Stimulated activated naive CD8-positive, alpha-beta T cell treated with anti-CD3 and anti-CD28 coated beads, Interleukin-15, Interleukin-2, amounts not matched to agents 100 ng/mL and 50 ng/mL, for 24 hours (primary cell): Measurements from ENCODE around the gene PDE4D.
"Not testable (repeated sequence)": the region's sequence is repeated elsewhere in the genome, so short reads cannot be mapped to it uniquely, and the experiment has no call there.

ENCODE experiments used
- H3K27ac Mint-ChIP-seq: one replicate; pipeline ENCODE4 v1.8.0; 2021; ENCODE audit warnings: mild to moderate bottlenecking, mixed read lengths
- H3K27me3 Mint-ChIP-seq: one replicate; pipeline ENCODE4 v1.8.0; 2021; ENCODE audit warnings: mixed read lengths
- H3K36me3 Mint-ChIP-seq: one replicate; pipeline ENCODE4 v1.8.0; 2021; ENCODE audit warnings: low read depth, mixed read lengths
- H3K4me1 Mint-ChIP-seq: one replicate; pipeline ENCODE4 v1.8.0; 2021; ENCODE audit warnings: low read depth, mixed read lengths
- H3K4me3 Mint-ChIP-seq: one replicate; pipeline ENCODE4 v1.8.0; 2021; ENCODE audit warnings: mild to moderate bottlenecking, mixed read lengths
- H3K9me3 Mint-ChIP-seq: one replicate; pipeline ENCODE4 v1.8.0; 2021; ENCODE audit warnings: mixed read lengths

Gene PDE4D

DNA sequence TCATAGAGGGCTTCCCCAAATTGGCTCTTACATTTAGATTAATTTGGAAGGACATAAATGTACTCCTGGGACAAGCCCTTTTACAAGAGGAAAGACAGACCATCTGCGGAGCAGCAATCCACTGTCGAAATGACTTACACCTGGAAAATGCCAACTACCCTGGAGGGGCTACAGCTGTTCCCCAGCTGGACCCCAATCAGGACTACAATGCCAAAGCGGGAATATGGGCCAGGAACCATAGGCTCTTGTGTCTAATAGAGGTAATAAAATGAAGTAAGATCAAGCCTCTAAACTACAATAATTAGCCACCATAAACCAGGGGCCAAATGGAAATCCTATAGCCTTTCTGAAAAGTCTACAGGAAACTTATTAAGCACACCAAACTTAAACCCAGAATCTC lies 581.3 kb downstream of the PDE4D start:
- no peak overlapping the region for H3K4me3 Mint-ChIP-seq
- no peak overlapping the region for H3K27ac Mint-ChIP-seq

DNA sequence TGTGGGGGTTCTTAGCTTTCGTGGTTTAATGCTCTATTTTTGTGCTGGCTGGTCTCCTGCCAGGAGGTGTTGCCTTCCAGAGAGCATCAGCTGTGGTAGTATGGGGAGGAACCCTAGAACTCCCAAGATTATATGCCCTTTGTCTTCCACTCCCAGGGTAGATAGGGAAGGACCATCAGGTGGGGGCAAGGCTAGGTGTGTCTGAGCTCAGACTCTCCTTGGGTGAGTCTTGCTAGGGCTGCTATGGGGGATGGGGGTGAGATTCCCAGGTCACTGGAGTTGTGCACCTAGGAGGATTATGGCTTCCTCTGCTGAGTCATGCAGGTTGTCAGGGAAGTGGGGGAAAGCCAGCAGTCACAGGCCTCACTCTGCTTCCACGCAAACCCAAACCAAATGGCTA lies 584.8 kb downstream of the PDE4D start:
- not testable (repeated sequence) for H3K27me3 Mint-ChIP-seq, H3K9me3 Mint-ChIP-seq, H3K4me3 Mint-ChIP-seq, H3K27ac Mint-ChIP-seq, H3K4me1 Mint-ChIP-seq, H3K36me3 Mint-ChIP-seq

More for the DNA sequence above, 581.3 kb downstream of the PDE4D start:
- Mint-ChIP-seq H3K9me3 (no peaks in the 10 kb centered on the region), H3K4me1 (no peaks in the 10 kb centered on the region), H3K27me3 (peaks cover 8% of the 10 kb centered on the region), H3K36me3 (no peaks in the 10 kb centered on the region)

DNA sequence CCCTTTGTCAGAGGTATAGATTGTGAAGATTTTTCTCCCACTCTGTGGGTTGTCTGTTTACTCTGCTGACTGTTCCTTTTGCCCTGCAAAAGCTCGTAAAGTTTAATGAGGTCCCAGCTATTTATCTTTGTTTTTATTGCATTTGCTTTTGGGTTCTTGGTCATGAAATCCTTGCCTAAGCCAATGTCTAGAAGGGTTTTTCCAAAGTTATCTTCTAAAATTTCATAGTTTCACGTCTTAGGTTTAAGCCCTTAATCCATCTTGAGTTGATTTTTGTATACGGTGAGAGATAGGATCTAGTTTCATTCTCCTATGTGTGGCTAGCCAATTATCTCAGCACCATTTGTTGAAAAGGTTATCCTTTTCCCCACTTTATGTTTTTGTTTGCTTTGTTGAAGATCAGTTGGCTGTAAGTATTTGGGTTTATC lies 590.2 kb downstream of the PDE4D start:
- not testable (repeated sequence) for H3K27me3 Mint-ChIP-seq, H3K9me3 Mint-ChIP-seq, H3K27ac Mint-ChIP-seq, H3K4me3 Mint-ChIP-seq, H3K4me1 Mint-ChIP-seq, H3K36me3 Mint-ChIP-seq

DNA sequence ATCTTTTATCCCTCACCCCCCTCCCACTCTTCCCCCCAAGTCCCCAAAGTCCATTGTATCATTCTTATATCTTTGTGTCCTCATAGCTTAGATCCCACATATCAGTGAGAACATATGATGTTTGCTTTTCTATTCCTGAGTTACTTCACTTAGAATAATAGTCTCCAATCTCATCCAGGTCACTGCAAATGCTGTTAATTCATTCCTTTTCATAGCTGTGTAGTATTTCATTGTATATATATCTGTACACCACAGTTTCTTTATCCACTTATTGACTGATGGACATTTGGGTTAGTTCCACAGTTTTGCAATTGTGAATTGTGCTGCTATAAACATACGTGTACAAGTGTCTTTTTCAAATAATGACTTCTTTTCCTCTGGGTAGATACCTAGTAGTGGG lies 591.0 kb downstream of the PDE4D start:
- H3K27me3 Mint-ChIP-seq, H3K36me3 Mint-ChIP-seq, H3K27ac Mint-ChIP-seq, H3K4me1 Mint-ChIP-seq, H3K4me3 Mint-ChIP-seq, H3K9me3 Mint-ChIP-seq: not testable (repeated sequence)

DNA sequence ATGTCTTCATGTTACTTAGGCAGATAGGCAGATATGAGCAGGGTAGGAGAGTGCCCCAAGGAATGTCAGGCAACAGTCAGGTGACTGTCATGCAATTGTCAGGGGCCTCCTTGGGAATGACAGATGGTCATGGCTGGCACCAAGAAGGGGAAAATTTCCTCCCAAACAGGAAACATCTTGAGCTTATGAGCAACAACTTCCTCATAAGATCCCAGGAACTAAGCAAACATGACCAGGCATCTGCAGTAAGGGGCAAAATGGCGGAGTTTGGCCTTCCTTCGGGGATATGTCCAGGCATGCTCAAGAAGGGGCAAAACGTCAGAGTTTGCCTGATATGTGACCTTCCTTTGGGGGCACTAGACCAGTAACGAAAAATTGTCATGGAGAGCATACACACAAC lies 591.8 kb downstream of the PDE4D start:
- H3K9me3 Mint-ChIP-seq, result no peaks in the 10 kb centered on the region
- no peak overlapping the region for H3K4me3 Mint-ChIP-seq
- H3K4me1 Mint-ChIP-seq, result peaks cover 7% of the 10 kb centered on the region
- no peaks in the 10 kb centered on the region for H3K27me3 Mint-ChIP-seq
- no peak overlapping the region for H3K27ac Mint-ChIP-seq
- no peaks in the 10 kb centered on the region for H3K36me3 Mint-ChIP-seq

DNA sequence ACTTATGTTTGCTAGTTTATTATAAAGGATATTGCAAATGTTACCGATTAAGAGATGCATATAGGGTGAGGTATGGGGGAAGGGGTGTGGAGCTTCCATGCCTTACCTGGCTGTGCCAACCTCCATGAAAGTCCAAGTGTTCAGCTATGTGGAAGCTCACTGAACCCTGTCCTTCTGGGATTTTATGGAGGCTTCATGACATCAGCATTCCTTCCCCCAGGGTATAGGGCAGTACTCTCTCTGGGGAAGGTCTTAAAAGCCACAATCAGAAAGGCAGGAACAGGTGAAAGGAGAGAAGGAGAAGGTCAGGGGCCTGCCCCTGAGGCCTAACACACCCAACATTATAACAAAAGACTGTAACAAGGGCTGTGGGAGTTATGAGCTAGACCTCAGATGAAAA lies 592.6 kb downstream of the PDE4D start:
- Mint-ChIP-seq H3K4me1 (peaks cover 10% of the 10 kb centered on the region), H3K4me3 (no peak overlapping the region), H3K9me3 (no peaks in the 10 kb centered on the region), H3K27me3 (no peaks in the 10 kb centered on the region), H3K36me3 (no peaks in the 10 kb centered on the region), H3K27ac (no peak overlapping the region)

DNA sequence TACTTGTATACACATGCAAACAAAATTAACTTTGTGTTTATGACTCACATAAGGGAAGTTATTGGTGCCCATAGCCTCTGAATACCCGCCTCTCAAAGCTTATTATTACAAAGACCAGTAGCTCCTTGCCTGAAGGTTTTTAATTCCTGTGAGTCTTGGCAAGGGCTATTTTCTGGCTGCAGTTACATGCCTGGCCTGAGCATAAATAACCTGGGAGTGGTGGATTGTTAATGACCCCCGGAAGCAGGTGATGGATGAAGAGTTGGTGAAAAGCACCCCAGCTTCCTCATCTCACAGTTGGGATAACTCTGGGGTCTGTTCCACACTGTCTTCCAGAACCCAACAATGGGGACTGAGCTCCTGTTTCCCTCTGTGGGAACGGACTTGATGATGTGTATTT lies 594.5 kb downstream of the PDE4D start:
- Mint-ChIP-seq H3K4me3 (no peak overlapping the region), H3K27me3 (no peaks in the 10 kb centered on the region), H3K9me3 (no peaks in the 10 kb centered on the region), H3K36me3 (no peaks in the 10 kb centered on the region), H3K4me1 (peaks cover 10% of the 10 kb centered on the region), H3K27ac (no peak overlapping the region)

DNA sequence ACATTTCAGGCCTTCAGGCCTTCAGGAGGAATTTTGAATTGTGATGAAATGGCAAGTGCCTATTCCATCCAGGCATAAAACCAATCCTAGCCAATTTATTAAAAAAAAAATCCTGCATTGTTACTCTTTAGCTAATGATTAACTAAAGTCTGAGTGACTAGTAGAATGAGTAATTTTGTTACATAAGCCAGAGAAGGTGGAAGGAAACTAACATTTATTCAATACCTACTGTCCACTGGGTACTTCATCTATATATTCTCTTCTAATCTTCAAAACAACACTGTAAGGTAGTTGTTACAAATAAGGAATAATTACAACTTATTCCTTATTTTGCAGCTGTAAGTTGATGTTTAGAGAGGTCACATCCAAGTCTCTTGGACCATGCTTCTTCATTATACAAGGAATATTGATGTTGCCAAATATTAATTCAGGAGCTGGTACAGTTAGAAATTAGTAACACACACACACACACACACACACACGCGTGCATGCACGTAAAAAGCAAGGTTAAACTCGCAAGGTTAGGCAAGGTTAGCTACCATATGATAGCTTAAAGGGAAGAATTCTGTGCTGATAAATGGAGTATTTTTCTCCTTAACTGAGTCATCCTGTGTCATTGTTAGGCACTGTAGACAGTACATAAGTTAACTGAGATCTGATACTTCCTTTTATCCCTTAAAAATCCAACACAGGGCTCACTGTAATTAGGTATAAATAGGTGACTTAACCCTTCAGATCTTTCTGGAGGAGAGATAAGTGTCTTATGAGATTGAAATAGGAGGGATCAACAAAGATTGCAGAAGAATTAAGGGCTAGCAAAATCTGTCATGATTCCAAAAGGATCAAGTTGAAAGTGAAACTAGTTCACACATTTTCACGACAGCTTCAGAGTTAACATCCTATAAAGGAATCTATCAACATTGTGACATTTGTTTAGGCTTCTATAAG lies 596.9 kb downstream of the PDE4D start:
- Mint-ChIP-seq H3K9me3 (no peaks in the 10 kb centered on the region), H3K27me3 (no peaks in the 10 kb centered on the region), H3K4me3 (peak overlapping the region; percentile 4), H3K36me3 (no peaks in the 10 kb centered on the region), H3K27ac (no peak overlapping the region), H3K4me1 (peaks cover 10% of the 10 kb centered on the region)

DNA sequence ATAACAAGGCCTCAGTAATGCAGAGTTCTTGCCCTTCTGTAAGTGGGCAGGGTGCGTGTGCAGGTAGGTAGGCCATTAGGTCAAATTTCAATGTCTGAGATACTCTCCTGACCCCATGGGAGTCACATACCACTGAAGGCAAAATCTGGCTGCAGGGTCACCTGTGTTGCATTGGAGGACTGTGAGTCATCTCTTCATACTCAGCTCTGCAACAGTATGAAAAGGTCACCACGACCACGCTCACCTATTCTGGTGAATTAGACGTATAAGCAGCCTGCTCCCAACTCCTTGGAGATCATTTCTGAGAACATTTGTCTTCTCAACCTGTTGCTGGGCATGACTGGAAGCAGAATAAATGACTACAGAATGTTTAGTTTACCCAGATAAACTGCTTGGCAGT lies 599.8 kb downstream of the PDE4D start:
- Mint-ChIP-seq H3K27me3 (peaks cover 4% of the 10 kb centered on the region), H3K4me1 (peaks cover 10% of the 10 kb centered on the region), H3K27ac (no peak overlapping the region), H3K9me3 (no peaks in the 10 kb centered on the region), H3K4me3 (no peak overlapping the region), H3K36me3 (no peaks in the 10 kb centered on the region)

DNA sequence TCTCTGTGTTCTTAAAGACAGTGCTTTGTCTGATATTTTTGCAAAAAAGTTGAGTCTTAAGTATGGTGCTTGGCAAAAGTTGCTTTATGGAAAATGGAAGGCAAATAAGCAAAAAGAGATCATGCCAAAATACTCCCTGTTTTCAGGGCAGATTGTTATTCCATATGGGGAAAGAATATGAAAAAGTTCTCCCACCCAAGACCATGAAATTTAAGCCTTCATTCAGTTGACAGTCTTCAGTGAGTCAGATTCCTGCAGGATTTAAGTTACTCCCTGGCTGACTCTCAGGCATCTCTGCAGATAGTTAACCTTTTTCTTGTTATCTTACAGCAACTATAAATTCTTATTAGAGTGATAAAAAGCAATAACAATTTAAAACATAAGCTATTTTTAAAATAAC lies 601.6 kb downstream of the PDE4D start:
- no peaks in the 10 kb centered on the region for H3K36me3 Mint-ChIP-seq
- H3K4me1 Mint-ChIP-seq, result peaks cover 5% of the 10 kb centered on the region
- no peak overlapping the region for H3K27ac Mint-ChIP-seq
- H3K4me3 Mint-ChIP-seq, result no peak overlapping the region
- H3K9me3 Mint-ChIP-seq, result no peaks in the 10 kb centered on the region
- peaks cover 4% of the 10 kb centered on the region for H3K27me3 Mint-ChIP-seq

DNA sequence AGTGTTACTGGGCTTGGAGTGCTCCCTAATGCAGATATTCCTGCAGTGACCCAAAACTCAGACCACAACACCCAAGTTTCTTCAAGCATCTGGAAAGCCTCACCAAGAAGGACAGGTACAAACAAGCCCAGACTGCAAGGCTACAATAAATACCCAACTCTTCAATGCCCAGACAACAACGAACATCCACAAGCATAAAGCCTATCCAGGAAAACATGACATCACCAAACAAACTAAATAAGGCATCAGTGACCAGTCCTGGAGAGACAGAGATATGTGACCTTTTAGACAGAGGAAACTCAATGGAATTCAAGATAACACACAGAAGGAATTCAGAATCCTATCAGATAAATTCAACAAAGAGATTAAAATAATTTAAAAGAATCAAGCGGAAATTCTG lies 605.6 kb downstream of the PDE4D start:
- Mint-ChIP-seq H3K36me3 (no peaks in the 10 kb centered on the region), H3K9me3 (no peaks in the 10 kb centered on the region), H3K4me3 (no peak overlapping the region), H3K4me1 (no peaks in the 10 kb centered on the region), H3K27me3 (peaks cover 4% of the 10 kb centered on the region), H3K27ac (no peak overlapping the region)

DNA sequence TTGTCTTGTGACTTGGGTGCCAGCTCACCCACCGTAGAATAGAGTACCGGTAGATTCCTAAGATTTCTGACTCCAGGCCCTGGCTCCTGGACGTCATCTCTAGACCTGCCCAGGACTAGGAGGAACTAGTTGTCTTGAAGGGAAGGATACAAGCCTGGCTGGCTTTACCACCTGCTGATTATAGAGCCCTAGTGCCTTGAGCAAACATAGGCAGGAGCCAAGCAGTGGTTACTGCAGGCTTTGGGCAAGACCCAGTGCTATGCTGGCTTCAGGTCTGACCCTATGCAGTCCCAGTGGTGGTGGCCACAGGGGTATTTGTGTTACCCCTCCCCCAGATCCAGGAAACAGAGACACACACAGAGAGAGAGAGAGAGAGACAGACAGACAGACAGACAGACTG lies 606.2 kb downstream of the PDE4D start:
- Mint-ChIP-seq H3K36me3 (no peaks in the 10 kb centered on the region), H3K27ac (no peak overlapping the region)

DNA sequence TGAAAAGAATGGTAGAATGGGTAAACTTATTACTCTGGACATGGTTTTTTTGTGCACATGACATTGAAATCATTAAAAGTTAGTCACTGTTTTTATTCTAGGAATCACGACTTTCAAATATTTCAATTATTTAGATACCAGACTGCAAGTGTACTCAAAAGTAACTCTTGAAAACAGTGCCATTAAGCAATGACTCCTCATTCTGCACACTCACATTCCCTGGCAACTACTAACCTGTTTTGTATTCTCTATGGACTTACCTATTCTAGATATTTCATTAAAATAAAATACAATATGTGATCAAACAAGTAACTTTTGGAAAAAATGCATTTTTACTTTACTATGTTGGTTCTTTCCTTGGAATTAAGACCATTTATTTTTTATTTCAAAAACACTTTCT lies 607.0 kb downstream of the PDE4D start:
- no peak overlapping the region for H3K27ac Mint-ChIP-seq
- H3K9me3 Mint-ChIP-seq, result no peaks in the 10 kb centered on the region
- no peak overlapping the region for H3K4me3 Mint-ChIP-seq
- peaks cover 4% of the 10 kb centered on the region for H3K27me3 Mint-ChIP-seq
- no peaks in the 10 kb centered on the region for H3K36me3 Mint-ChIP-seq
- no peaks in the 10 kb centered on the region for H3K4me1 Mint-ChIP-seq

More for the DNA sequence above, 606.2 kb downstream of the PDE4D start:
- Mint-ChIP-seq H3K4me3 (no peak overlapping the region), H3K4me1 (no peaks in the 10 kb centered on the region), H3K27me3 (peaks cover 4% of the 10 kb centered on the region), H3K9me3 (no peaks in the 10 kb centered on the region)

DNA sequence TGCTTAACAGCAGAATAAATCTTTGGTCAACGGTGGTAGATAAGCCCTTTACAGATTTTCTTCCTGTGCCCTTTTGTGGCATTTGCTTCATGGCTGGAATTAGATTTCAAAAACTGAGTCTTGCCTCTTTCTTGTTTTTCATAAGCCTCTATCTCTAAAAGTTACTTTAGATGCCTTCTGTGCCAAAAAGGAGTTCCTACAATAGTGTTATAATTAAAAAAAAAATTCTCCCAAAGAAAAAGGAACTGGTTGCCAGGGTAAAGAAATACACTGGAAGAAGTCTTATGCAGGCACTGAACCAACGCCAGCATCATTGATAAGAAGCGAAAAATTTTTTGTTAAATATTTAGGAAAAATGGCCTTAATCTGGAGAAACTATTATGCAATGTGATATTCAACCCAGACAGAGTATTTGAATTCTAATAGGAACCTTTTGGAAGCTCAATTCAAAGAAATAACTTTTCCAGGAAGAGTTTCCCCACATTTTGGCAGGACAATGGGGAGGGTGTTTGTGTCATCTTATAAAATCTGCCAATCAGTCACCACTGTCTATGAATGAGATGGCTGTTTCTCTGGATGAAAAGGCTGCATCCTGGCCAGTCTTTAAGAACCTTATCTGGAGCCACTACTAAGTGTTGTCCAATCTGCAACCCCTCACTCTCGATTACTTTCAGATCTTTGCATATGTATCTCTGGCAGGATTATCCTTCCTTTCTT lies 608.1 kb downstream of the PDE4D start:
- H3K9me3 Mint-ChIP-seq, result no peaks in the 10 kb centered on the region
- no peak overlapping the region for H3K27ac Mint-ChIP-seq
- no peak overlapping the region for H3K4me3 Mint-ChIP-seq
- peaks cover 7% of the 10 kb centered on the region for H3K27me3 Mint-ChIP-seq
- no peaks in the 10 kb centered on the region for H3K4me1 Mint-ChIP-seq
- H3K36me3 Mint-ChIP-seq, result no peaks in the 10 kb centered on the region

DNA sequence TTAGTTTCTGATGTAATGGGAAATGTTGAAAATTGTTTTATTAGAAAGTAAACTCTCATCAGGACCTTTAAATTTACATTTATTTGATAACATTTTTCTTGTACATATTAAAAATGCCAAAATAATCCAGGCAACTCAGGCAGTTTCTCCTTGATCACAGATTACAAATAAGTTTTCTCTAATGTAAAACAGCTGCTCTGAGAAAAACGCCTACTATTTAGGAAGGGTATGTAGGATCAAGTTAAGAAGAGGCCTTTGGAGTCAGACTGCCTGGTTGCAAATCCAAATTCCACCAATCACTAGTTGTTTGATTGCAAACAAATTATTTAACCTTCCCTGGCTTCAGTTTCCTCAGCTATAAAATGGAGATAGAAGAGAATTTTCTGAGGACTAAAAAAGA lies 610.8 kb downstream of the PDE4D start:
- Mint-ChIP-seq H3K4me1 (peaks cover under 1% of the 10 kb centered on the region), H3K27ac (no peak overlapping the region), H3K9me3 (no peaks in the 10 kb centered on the region), H3K27me3 (peaks cover 9% of the 10 kb centered on the region), H3K4me3 (no peak overlapping the region), H3K36me3 (no peaks in the 10 kb centered on the region)
